DMS79 (cell line): Measurements from ENCODE around the gene DAPK2.
"Not testable (repeated sequence)": the region's sequence is repeated elsewhere in the genome, so short reads cannot be mapped to it uniquely, and the experiment has no call there.

ENCODE experiments used
- DNase-seq: peaks from one replicate; lab custom pipeline; 2025; lab: John Stamatoyannopoulos, UW

Gene DAPK2

GRCh38 chr15:64053674-64054073 is 7.4 kb upstream of the DAPK2 start:
- not testable (repeated sequence) for DNase-seq

DNA sequence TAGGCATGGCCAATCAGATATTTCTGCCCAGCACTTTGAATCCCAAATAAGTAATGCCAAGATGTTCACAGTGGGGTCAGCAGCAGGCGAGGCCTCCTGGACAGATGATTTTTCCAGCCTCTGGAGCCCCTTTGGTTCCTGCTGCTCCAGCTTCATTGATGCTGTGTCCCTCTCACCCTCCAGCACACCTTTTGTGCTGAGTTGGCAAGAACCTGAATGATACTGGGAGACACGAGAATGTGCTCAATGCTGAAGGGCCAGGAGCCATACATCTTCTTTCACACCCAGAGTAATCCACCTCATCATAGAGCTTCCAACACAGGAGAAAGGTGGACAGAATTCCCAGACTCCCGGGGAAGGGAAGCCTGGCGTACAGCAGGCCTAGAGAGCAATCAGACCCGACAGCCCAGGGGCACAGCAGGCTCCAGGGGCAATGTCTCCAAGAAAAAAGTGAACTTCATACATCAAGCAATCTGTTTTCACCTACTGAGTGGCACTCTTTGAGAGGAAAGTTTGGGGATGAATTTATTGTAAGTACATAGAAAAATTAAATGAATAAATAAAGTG is 6.7 kb upstream of the DAPK2 start:
- DNase-seq, result no peak

DNA sequence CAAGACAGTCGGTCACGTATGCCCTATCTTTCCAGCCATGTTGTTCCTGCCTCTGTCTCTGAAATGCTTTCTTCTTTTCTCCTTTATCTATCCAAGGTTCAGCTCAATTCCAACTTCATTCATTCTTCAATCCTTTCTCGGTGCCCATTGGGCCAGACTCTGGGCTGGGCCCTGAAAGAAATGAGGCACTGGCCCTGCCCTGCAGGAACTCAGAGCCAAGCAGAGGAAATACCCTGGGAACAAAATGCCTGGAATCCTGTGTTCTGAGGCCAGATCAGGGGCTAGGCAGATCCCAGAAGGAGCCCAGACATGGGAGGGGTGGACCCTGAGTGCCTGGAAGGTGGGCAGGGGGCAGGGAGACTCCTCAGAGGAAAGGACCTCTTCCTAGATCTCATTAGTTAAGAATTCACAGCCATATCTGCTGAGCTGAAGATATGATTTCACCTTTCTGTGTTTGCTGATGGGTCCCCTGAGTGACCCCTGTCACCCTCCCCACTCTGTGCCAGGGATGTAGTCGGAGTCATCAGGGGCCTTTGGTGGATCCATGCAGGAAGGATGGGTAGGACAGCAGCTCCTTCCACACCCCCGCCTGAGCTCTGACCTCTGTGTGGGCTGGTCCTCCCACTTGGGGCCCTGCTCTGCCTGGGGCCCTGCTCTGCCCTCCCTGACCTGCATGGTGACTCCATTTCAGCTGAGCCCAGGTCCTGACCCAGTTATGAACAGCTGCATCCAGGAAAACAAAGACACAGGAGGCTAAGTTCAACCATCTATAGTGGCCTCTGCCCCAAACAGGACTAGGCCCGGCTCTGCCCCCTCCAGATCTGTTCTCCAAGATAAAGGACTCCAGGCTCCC is 5.3 kb upstream of the DAPK2 start:
- DNase-seq, result no peak

DNA sequence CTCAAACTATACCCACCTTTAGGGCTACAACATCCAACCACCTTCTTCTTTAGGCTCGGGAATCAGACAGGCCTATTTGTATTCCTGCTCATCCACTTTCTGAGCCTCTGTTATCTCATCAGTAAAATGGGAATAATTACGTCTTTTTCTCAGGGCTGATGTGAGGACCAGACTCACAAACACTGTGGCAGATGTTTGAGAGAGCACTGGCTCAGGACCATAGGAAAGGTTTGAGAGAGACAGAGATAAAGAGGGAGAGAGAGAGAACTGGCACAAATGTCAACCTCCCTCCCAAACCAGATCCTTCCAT is 4.8 kb upstream of the DAPK2 start:
- DNase-seq, result no peak

- DNase-seq, result no peak
These were observed 4.2 kb upstream of the DAPK2 start for GRCh38 chr15:64050281-64051092.

GRCh38 chr15:64048781-64049460 is 2.6 kb upstream of the DAPK2 start:
- no peak for DNase-seq

DNA sequence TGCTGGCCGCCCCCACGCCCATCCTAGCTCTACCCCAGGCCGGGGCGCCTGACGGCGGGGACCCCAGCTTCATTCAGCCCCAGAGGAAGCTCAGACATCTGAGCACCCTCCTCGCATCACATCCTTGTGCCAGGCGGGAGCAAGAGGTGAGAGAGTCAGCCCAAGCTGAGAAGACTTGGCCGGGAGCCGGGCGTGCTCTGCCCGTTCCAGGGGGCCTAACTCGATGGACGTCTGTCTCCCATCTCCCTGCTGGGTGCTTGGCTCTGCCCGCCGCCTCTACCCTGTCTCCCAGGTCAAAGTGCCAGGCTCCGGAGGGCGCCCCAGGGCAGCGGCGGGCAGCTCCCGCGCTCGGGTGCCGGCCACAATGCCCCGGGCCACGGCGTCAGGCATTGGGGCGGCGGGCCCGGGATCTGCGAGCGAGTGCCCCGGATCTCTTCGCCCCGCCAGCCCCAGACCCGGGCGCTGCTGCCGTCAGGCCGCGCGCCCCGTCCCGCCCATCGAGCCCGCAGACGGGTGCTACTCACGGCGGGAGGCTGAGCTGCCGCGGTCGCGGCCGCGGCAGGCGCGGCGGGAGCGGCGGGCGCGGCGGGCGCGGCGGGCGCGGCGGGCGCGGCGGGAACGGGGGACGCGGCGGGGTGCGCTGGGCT is 388 bp downstream of the DAPK2 start:
- no peak for DNase-seq

DNA sequence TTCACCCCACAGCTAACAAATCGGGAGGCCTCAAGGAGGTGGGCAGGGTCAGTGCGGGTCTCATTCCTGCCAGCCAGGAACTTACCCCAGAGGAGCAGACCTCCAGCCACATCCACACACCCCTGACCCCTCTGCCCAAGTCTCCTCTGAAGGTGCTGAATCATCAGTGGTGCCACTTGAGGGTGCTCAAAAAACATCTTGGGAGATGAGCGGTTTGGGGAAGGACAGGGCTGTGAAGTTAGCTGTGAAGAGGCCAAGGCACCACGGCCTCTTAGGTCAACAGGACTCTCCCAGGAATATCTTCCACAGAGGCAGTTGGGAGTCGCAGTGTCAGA is 1.2 kb downstream of the DAPK2 start:
- DNase-seq, result no peak

GRCh38 chr15:64044300-64045100 is 1.8 kb downstream of the DAPK2 start:
- DNase-seq, result no peak

DNA sequence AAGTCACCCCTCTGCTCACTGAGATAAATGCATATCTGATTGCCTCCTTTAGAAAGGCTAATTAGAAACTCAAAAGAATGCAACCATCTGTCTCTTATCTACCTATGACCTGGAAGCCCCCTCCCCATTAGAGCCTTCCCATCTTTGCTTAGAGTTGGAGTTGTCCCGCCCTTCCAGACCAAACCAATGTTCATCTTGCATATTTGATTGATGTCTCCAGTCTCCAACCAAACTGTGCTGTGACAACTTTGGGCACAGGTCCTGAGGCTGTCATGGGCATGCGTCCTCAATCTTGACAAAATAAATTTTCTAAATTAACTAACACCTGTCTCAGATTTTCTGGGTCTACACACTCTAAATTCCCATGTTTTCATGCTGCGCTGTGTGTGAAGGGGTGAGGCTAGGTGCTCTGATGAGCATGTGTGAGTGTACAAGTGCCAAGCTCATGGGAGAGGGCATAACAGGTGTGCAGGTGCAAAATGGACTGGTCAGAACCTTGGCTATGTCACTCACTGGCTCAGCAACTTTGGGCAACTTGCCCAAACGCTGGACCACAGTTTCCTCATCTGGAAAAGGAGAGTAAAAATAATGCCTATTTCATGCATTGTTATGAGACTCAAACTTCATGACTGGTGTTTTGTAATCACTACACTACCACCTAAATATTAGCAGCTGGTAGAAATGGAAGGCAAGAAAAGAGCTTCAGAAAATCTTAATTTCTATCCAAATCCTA is 7.2 kb downstream of the DAPK2 start:
- no peak for DNase-seq

GRCh38 chr15:64037966-64038365 is 8.3 kb downstream of the DAPK2 start:
- no peak for DNase-seq

DNA sequence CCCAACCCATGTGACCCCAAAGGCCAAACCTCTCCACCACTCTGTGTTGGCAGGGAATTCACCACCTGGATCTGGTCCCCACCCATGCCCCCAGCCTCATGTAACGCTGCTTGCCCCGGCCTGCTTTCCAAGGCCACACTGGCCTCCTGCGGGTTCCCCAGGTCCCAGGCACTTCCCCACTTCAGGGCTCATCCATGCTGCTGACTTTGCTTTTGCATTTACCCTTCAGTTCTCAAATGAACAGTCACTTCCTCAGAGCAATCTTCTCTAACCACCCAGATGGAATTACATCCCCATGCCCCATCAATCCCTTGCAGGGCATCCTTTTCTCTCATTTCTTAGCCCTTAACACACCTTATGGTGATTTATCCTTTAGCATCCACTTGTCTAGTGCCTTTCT is 9.2 kb downstream of the DAPK2 start:
- no peak for DNase-seq

GRCh38 chr15:64035525-64035924 is 10.8 kb downstream of the DAPK2 start:
- no peak for DNase-seq

DNA sequence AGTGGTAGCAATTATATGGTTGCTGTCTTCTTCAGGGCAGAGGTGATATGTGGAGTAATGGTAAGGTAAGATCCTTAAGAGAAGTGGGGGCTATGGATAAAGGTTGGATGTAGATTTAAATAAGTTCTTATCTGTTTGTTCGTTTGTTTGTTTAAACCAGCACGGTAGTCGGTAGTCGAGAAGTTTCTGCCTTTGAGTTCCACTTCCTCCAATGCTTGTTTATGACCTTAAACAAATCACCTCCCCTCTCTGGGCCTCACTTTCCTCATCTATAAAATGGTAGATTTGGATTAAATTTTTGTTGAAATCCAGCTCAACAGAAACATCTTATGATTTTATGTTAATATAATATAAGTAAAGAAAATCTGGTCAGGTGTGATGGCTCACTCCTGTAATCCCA is 11.8 kb downstream of the DAPK2 start:
- DNase-seq, result no peak

DNA sequence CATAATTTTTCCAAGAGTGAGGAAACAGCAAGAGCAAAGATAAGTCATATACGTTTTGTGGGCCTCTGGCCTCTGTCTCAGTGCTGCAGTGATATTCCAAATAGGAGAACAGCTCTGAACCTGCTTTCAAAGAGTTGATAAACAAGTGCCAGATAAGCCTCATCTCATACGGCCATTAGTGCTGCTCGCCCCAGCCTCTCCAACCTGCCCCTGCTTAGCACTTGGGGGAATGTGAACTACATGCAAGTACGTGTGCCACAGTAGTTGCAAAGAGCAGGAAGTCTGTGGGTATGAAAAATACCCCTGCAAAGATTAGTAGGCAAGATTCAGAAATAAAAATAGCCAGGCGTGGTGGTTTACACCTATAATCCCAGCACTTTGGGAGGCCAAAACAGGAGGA is 14.0 kb downstream of the DAPK2 start:
- no peak for DNase-seq

- no peak for DNase-seq
These were observed 16.2 kb downstream of the DAPK2 start for GRCh38 chr15:64030123-64030522.

- no peak for DNase-seq
These were observed 16.7 kb downstream of the DAPK2 start for GRCh38 chr15:64029633-64030032.

DNA sequence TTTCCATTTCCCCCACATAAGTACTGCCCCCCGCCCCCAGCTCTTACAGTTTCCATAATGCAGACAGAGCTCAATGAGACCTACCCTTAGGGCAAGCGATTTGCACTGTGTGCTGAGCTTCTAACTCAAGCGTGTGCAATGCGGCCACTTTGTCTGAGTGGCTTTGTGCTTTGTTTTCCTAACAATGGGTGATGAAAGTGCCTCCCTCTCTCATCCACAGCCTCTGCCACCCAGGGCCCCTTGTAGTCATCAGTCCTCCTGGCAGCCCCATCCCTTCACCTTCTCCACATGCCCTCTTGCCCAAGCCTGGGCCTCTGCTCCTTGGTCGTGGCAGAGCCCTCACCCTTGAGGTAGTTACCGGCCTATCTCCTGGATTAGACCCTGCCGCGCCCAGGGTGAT is 17.2 kb downstream of the DAPK2 start:
- DNase-seq, result no peak

DNA sequence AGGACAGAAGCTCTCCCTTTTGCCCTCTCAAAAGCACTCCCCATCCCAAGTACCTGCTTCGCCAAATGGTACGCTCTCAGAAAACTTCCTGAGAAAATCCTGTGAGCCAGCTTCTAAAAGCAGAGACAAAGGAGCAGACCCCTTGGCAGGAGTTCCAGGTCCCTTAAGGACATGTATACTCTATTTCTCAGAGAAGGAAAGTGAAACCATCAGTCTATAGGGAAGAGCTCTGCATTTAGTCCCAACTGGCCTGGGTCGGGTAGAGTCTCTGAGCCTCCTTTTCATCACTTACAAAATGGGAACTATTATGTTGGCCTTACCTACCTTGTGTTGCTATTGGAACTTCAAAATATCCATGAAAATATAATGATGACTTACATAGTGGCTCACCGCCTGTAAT is 19.7 kb downstream of the DAPK2 start:
- no peak for DNase-seq

GRCh38 chr15:64024172-64025050 is 21.9 kb downstream of the DAPK2 start:
- DNase-seq, result no peak
